ENCODE measurements around the gene RGS21.

RGS21 gene

DNA sequence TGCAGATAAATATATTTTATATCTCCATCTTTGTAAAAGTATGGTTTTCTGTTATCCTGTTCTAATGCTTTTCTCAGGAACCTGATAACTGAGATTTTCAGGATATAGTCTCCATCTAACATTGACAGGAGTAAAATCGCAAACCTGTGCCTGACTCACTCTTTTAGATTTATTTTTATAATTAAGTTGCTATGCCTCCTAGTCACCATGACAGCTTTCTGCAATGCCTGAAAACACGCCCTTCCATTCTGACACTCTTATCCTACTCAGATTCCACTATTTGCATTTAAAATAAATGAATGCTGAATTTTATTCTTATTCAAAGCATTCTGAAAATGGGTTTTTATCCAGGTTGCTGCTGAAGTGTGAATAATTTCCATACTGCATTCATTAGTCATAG is 62.8 kb downstream of the RGS21 start:
- no peak for DNase-seq

GRCh38 chr1:192382758-192383157 is 66.0 kb downstream of the RGS21 start:
- DNase-seq, result no peak

GRCh38 chr1:192386051-192386650 is 69.4 kb downstream of the RGS21 start:
- DNase-seq, result no peak

- no peak for DNase-seq
These were observed 78.4 kb downstream of the RGS21 start for GRCh38 chr1:192395211-192395610.

- DNase-seq, result no peak
These were observed 79.1 kb downstream of the RGS21 start for GRCh38 chr1:192395895-192396294.

GRCh38 chr1:192399161-192399560 is 82.4 kb downstream of the RGS21 start:
- DNase-seq, result no peak

GRCh38 chr1:192401825-192402224 is 85.0 kb downstream of the RGS21 start:
- no peak for DNase-seq

- no peak for DNase-seq
These were observed 85.8 kb downstream of the RGS21 start for GRCh38 chr1:192402571-192402970.

DNA sequence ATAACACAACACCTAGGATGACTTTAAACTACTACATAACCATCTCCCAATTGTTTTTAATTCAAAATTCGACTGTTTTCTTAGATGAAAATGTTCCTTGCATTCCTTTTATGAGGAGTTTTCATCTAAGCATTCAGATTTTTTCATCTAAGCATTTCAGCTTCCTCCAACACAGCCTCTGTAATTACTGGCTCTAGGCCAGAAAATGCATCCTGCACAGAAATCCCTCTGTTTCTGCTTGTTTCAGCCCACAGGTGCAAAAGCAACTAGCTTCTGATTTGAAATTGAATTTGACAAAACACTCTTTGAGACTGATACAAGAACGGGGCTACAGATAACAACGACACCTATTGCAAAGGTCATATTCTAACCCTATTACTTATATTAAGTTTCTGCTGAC is 90.4 kb downstream of the RGS21 start:
- no peak for DNase-seq
